Activated B cell treated with CpG ODN at 0.5 μM for 24 hours (primary cell): ENCODE data around the gene PSD. TPM values are rescaled to one million over a fixed set of nuclear protein-coding genes. Genes with fewer than 3 reads are reported as not detected.

Experiments used
- ATAC-seq: fragments of 200-7000 bp; cut with Tn5 transposase; one replicate; pipeline ENCODE4 v1.10.0; 2021; ENCODE audit warnings: low read depth, mild to moderate bottlenecking, moderate library complexity
- CTCF ChIA-PET: fragments of 350-600 bp; sonication (Branson Sonifier 250); formaldehyde crosslinking; loops from one replicate; lab custom pipeline; 2021; ENCODE audit warnings: antibody characterized with exemption; lab: Charles Lee
- POLR2A ChIA-PET: fragments of 350-600 bp; sonication (Branson Sonifier 250); formaldehyde crosslinking; loops from one replicate; lab custom pipeline; 2021; ENCODE audit warnings: antibody characterized with exemption; lab: Charles Lee
- DNase-seq: peaks from one replicate; pipeline ENCODE4 v3.0.0; 2022
- H3K27ac Mint-ChIP-seq: one replicate; pipeline ENCODE4 v1.8.0; 2020; ENCODE audit warnings: mixed read lengths
- H3K27me3 Mint-ChIP-seq: one replicate; pipeline ENCODE4 v1.8.0; 2021; ENCODE audit warnings: mixed read lengths
- H3K36me3 Mint-ChIP-seq: one replicate; pipeline ENCODE4 v1.8.0; 2021; ENCODE audit warnings: low read depth, mixed read lengths
- H3K4me1 Mint-ChIP-seq: one replicate; pipeline ENCODE4 v1.8.0; 2021; ENCODE audit warnings: mixed read lengths
- H3K4me3 Mint-ChIP-seq: one replicate; pipeline ENCODE4 v1.8.0; 2020; ENCODE audit warnings: mild to moderate bottlenecking, mixed read lengths
- H3K9me3 Mint-ChIP-seq: one replicate; pipeline ENCODE4 v1.8.0; 2020; ENCODE audit warnings: mixed read lengths
- CTCF ChIP-seq: fragments of 200-600 bp; IDR thresholded peaks from one replicate; pipeline ENCODE4 v1.8.0; 2022; ENCODE audit warnings: antibody characterized with exemption, mild to moderate bottlenecking
- intact Hi-C: fragments of 100-400 bp; cut with micrococcal nuclease; formaldehyde crosslinking; loops from one replicate; pipeline ENCODE4 v1.15.1; 2024
- total RNA-seq: library from RNA; stranded (reverse); gene quantifications from 2 replicates; pipeline ENCODE4 v1.2.3, GENCODE V29; 2022

PSD gene
- total RNA-seq, 1 donor from 2014 or later: 1.5 TPM

GRCh38 chr10:102405632-102406031, 13.0 kb downstream of the PSD start:
- H3K4me3 Mint-ChIP-seq: no peak overlapping the region

GRCh38 chr10:102405108-102405571, 13.4 kb downstream of the PSD start:
- ChIA-PET CTCF (interaction anchor here (0.8 to 3.2 kb wide), 4 partner anchors 8 to 179 kb away, joined by 4 to 20 read pairs (median 6); no protein-coding TSS in a partner anchor), POLR2A (interaction anchor here (0.6 to 15.2 kb wide), 12 partner anchors 8 to 306 kb away, joined by 3 to 305 read pairs (median 10); partner anchors contain the start of genes C10orf95, CUEDC2, FBXL15 and NFKB2)
- intact Hi-C loops: no loop called here
- Mint-ChIP-seq H3K36me3 (peaks cover 35% of the 10 kb centered on the region), H3K4me1 (peaks cover 34% of the 10 kb centered on the region), H3K9me3 (no peaks in the 10 kb centered on the region), H3K27me3 (peaks cover 21% of the 10 kb centered on the region), H3K4me3 (no peak overlapping the region), H3K27ac (peak overlapping the region; percentile 51)
- no peak for ATAC-seq
- TF ChIP-seq CTCF: no peak
- no peak for DNase-seq

More at GRCh38 chr10:102405632-102406031, 13.0 kb downstream of the PSD start:
- no peak for DNase-seq
- Mint-ChIP-seq H3K9me3 (no peaks in the 10 kb centered on the region), H3K27ac (peak overlapping the region; percentile 51), H3K27me3 (peaks cover 21% of the 10 kb centered on the region), H3K36me3 (peaks cover 30% of the 10 kb centered on the region), H3K4me1 (peaks cover 31% of the 10 kb centered on the region)
- intact Hi-C loops: loop anchor here (2.0 kb wide), 1 partner anchor 15 kb away; the partner anchor contains the start of gene FBXL15
- ATAC-seq: peak; percentile 3
- POLR2A ChIA-PET: interaction anchor here (0.6 to 15.2 kb wide), 13 partner anchors 7 to 305 kb away, joined by 3 to 305 read pairs (median 7); partner anchors contain the start of genes C10orf95, CUEDC2, FBXL15 and NFKB2
- no peak for TF ChIP-seq CTCF
- CTCF ChIA-PET: interaction anchor here (0.5 to 3.2 kb wide), 3 partner anchors 12 to 178 kb away, joined by 3 to 20 read pairs (median 6); no protein-coding TSS in a partner anchor

- POLR2A ChIA-PET: interaction anchor here (0.6 to 15.2 kb wide), 14 partner anchors 9 to 306 kb away, joined by 3 to 305 read pairs (median 7); partner anchors contain the start of genes C10orf95, CUEDC2, FBXL15 and NFKB2
- H3K4me1 Mint-ChIP-seq: peaks cover 34% of the 10 kb centered on the region
- TF ChIP-seq CTCF: no peak
- H3K9me3 Mint-ChIP-seq: no peaks in the 10 kb centered on the region
- ATAC-seq (no peak), DNase-seq (no peak)
- H3K27me3 Mint-ChIP-seq: peaks cover 15% of the 10 kb centered on the region
- H3K36me3 Mint-ChIP-seq: peaks cover 41% of the 10 kb centered on the region
- intact Hi-C loops: no loop called here
- H3K27ac Mint-ChIP-seq: peak overlapping the region; percentile 7
- CTCF ChIA-PET: interaction anchor here (0.8 to 3.2 kb wide), 7 partner anchors 9 to 179 kb away, joined by 3 to 20 read pairs (median 5); partner anchors contain the start of genes FBXL15 and NFKB2
- H3K4me3 Mint-ChIP-seq: no peak overlapping the region
Observed at GRCh38 chr10:102404361-102405107, 14.1 kb downstream of the PSD start.

GRCh38 chr10:102403115-102403514, 15.5 kb downstream of the PSD start:
- Mint-ChIP-seq H3K36me3 (peaks cover 51% of the 10 kb centered on the region), H3K9me3 (no peaks in the 10 kb centered on the region), H3K4me3 (no peak overlapping the region), H3K27me3 (peaks cover 9% of the 10 kb centered on the region), H3K4me1 (peaks cover 37% of the 10 kb centered on the region), H3K27ac (no peak overlapping the region)
- CTCF ChIA-PET: interaction anchor here (1.0 to 3.2 kb wide), 6 partner anchors 8 to 23 kb away, joined by 3 to 20 read pairs (median 4); partner anchors contain the start of genes FBXL15 and NFKB2
- no peak for ATAC-seq
- TF ChIP-seq CTCF: no peak
- DNase-seq: no peak
- POLR2A ChIA-PET: interaction anchor here (0.5 to 15.2 kb wide), 9 partner anchors 7 to 251 kb away, joined by 3 to 305 read pairs (median 7); partner anchors contain the start of genes CUEDC2, FBXL15, NFKB2 and NOLC1
- intact Hi-C loops: loop anchor here (1.0 kb wide), 1 partner anchor 9 kb away; no protein-coding TSS in a partner anchor
